Chondrocyte (in vitro differentiated cells): ENCODE measurements around the gene FCER2. TPM values are rescaled to one million over a fixed set of nuclear protein-coding genes. Genes with fewer than 3 reads are reported as not detected.

Source experiments
- DNase-seq: peaks from one replicate; pipeline ENCODE4 v3.0.0; 2021; ENCODE audit warnings: mixed read lengths, low spot score
- H3K27ac Mint-ChIP-seq: one replicate; pipeline ENCODE4 v1.8.0; 2021; ENCODE audit warnings: mild to moderate bottlenecking, moderate library complexity, mixed read lengths; ENCODE audit not compliant: unreplicated experiment
- H3K27me3 Mint-ChIP-seq: 2 replicates; pipeline ENCODE4 v1.8.0; 2021; ENCODE audit warnings: low read depth, mixed read lengths
- H3K36me3 Mint-ChIP-seq: 2 replicates; pipeline ENCODE4 v1.8.0; 2021; ENCODE audit warnings: low read depth, mixed read lengths
- H3K4me1 Mint-ChIP-seq: 2 replicates; pipeline ENCODE4 v1.8.0; 2021; ENCODE audit warnings: low read depth, mild to moderate bottlenecking, mixed read lengths
- H3K4me3 Mint-ChIP-seq: one replicate; pipeline ENCODE4 v1.8.0; 2021; ENCODE audit warnings: mild to moderate bottlenecking, moderate library complexity, mixed read lengths; ENCODE audit not compliant: unreplicated experiment
- H3K9me3 Mint-ChIP-seq: 2 replicates; pipeline ENCODE4 v1.8.0; 2021; ENCODE audit warnings: low read depth, mixed read lengths
- total RNA-seq: library from RNA; stranded (reverse); gene quantifications from 3 replicates; pipeline ENCODE4 v1.2.1, GENCODE V29; 2021
- TF ChIP-seq, protein P1 (sequence below): fragments of 200-600 bp; sonication (generic); IDR thresholded peaks from 2 replicates; pipeline ENCODE4 v1.5.0; 2021; ENCODE audit warnings: antibody characterized with exemption, mild to moderate bottlenecking, moderate library complexity

FCER2 gene
- total RNA-seq, 1 donor from 2014 or later, result not detected

DNA sequence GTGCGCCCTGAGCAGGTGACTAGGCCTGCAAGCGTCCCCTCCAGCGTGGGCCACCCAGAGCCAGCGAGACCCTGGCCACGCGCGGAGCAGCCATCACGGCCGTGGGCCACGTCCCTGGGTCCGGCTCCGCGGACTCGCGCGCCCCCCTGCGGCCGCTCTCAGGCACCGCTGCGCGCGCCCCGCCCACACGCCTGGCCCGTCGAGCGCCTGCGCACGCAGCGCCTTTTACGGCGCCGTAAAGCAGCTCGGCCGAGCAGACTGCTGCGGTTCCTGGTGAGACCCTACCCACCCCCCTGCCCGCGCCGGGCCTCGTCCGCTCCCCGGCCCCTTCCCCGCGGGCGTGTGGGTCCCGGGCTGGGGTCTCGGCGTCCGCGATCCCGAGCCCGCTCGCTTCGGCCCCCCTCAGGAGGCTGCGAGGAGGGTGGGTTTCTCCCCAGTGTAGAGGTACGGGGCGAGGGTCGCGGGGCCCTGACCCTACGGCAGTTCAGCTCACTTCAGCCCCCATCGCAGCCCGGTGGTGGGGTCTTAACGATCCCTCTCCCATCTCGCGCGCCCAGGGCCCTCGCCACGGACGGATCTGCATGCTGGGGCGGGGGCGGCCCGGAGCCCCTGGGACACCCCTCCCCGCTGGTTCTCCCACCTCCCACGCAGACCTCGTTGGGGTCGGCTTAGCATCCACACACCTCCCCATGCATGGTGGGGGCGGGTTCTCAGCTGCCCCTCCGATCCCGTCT lies 21.2 kb downstream of the FCER2 start, which contains the start of gene TRAPPC5:
TRAPPC5 (plus strand) TSS at position 228 of the 734 bp plus-strand sequence. CDS start 1,421 bp downstream, outside the sequence.
- Mint-ChIP-seq H3K9me3 (no peaks in the 10 kb centered on the region), H3K4me1 (peaks cover 14% of the 10 kb centered on the region), H3K36me3 (peaks cover 7% of the 10 kb centered on the region), H3K4me3 (peak within 1 kb of the TSS; percentile 88), H3K27me3 (peaks cover 24% of the 10 kb centered on the region), H3K27ac (peak within 1 kb of the TSS; percentile 17)
- no peak for DNase-seq
- TF ChIP-seq, protein P1, sequence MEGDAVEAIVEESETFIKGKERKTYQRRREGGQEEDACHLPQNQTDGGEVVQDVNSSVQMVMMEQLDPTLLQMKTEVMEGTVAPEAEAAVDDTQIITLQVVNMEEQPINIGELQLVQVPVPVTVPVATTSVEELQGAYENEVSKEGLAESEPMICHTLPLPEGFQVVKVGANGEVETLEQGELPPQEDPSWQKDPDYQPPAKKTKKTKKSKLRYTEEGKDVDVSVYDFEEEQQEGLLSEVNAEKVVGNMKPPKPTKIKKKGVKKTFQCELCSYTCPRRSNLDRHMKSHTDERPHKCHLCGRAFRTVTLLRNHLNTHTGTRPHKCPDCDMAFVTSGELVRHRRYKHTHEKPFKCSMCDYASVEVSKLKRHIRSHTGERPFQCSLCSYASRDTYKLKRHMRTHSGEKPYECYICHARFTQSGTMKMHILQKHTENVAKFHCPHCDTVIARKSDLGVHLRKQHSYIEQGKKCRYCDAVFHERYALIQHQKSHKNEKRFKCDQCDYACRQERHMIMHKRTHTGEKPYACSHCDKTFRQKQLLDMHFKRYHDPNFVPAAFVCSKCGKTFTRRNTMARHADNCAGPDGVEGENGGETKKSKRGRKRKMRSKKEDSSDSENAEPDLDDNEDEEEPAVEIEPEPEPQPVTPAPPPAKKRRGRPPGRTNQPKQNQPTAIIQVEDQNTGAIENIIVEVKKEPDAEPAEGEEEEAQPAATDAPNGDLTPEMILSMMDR, result peak; percentile 97

DNA sequence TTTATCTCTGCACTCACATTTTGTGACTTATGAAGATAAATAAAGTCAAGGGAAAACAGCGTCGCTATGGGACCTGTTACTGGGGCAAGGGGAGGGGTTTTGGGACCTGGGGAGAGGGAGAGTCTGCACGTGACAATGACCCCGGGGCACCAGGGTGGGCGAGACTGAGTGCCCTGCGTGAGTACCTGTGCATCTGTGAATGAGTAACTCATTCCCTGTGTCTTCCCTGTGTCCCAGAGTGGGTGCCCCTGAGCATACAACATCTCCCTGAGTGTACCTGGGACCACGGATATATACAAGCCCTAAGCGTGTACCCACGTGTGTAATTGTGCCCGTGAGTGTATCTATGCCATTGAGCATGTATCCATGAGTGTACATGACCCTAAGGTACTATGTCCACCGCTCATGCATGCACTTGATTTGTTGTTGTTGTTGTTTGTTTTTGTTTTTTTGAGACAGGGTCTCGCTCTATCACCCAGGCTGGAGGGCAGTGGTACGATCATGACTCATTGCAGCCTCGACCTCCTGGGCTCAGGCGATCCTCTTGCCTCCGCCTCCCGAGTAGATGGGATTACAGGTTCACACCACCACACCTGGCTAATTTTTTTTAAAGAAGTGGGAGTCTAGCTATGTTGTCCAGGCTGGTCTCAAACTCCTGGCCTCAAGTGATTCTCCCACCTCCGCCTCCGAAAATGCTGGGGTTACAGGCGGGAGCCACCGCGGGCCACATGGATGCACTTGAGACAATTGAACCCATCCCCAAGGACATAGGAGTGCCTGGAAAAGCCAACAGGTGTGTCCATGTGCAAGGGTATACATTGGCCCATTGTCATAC lies 21.9 kb downstream of the FCER2 start:
- Mint-ChIP-seq H3K4me1 (peaks cover 11% of the 10 kb centered on the region), H3K4me3 (peak overlapping the region; percentile 48), H3K36me3 (peaks cover 5% of the 10 kb centered on the region), H3K9me3 (no peaks in the 10 kb centered on the region), H3K27me3 (peaks cover 24% of the 10 kb centered on the region), H3K27ac (no peak overlapping the region)
- no peak for DNase-seq
- TF ChIP-seq, protein P1, result no peak

DNA sequence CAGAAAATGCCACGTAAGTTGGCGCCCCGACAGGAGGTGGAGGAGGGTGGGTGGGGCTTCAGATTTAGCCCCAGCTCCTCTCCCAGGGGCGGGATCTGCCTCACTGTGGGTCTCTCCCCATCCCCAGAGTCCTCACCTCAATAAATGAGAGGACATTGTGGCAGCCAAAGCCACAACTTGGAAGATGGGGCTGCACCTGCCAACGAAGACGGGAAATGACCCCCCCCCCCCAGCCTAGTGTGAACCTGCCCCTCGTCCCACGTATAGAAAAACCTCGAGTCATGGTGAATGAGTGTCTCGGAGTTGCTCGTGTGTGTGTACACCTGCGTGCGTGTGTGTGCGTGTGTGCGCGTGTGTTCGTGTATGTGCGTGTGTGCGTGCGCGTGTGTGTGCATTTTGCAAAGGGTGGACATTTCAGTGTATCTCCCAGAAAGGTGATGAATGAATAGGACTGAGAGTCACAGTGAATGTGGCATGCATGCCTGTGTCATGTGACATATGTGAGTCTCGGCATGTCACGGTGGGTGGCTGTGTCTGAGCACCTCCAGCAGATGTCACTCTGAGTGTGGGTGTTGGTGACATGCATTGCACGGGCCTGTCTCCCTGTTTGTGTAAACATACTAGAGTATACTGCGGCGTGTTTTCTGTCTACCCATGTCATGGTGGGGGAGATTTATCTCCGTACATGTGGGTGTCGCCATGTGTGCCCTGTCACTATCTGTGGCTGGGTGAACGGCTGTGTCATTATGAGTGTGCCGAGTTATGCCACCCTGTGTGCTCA lies 22.8 kb downstream of the FCER2 start:
- H3K4me3 Mint-ChIP-seq, result no peak overlapping the region
- peaks cover under 1% of the 10 kb centered on the region for H3K9me3 Mint-ChIP-seq
- no peak for DNase-seq
- H3K36me3 Mint-ChIP-seq, result peaks cover 5% of the 10 kb centered on the region
- H3K27me3 Mint-ChIP-seq, result peaks cover 24% of the 10 kb centered on the region
- H3K4me1 Mint-ChIP-seq, result peaks cover 11% of the 10 kb centered on the region
- H3K27ac Mint-ChIP-seq, result no peak overlapping the region
- TF ChIP-seq, protein P1, result peak; percentile 17

DNA sequence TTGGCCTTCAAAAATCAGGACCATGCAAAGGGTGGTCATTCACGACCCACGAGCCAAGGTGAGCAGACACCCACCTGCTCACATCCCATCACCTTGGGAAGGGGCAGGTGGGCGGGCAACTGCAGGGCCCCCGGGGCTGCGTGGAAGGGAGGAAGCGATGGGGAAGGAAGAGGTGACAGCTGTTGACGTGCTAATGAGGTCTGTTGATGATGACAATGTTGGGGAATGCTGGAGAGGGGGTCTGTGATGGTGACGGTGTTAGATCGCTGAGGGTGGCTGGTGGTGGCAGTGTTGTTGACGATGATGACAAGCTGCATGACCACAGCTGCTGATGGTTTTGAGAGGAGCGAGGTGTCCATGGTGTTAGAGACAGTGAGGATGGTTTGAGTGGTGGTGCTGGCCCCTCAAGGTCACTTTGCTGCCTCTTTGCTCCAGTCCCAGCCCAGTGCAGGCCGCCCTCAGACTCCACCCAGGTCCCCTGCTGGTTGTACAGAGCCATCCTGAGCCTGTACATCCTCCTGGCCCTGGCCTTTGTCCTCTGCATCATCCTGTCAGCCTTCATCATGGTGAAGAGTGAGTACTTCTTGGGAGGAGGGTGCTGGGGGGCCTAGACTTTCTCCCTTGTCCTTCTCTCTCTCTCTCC lies 24.1 kb downstream of the FCER2 start:
- Mint-ChIP-seq H3K4me3 (no peak overlapping the region), H3K27me3 (peaks cover 32% of the 10 kb centered on the region)
- TF ChIP-seq, protein P1, result no peak

More for the DNA sequence above, 24.1 kb downstream of the FCER2 start:
- H3K36me3 Mint-ChIP-seq, result peaks cover 3% of the 10 kb centered on the region
- H3K9me3 Mint-ChIP-seq, result peaks cover 4% of the 10 kb centered on the region
- peaks cover 11% of the 10 kb centered on the region for H3K4me1 Mint-ChIP-seq
- H3K27ac Mint-ChIP-seq, result peak overlapping the region; percentile 13
- no peak for DNase-seq
